Parathyroid adenoma (tissue), 2 donors: Measurements from ENCODE around the gene LPCAT1.

ENCODE experiments used
- H2AFZ ChIP-seq: fragments of 300-600 bp; sonication (generic); one replicate; pipeline ENCODE4 v1.7.0; 2017; ENCODE audit warnings: antibody characterized with exemption, mild to moderate bottlenecking
- H3K27ac ChIP-seq: fragments of 300-600 bp; sonication (generic); one replicate; pipeline ENCODE4 v1.7.0; 2017
- H3K27me3 ChIP-seq: fragments of 300-600 bp; sonication (generic); one replicate; pipeline ENCODE4 v1.7.0; 2017; ENCODE audit warnings: low read length; ENCODE audit not compliant: control insufficient read depth, insufficient read depth
- H3K36me3 ChIP-seq: fragments of 300-600 bp; sonication (generic); one replicate; pipeline ENCODE4 v1.7.0; 2017; ENCODE audit warnings: low read length; ENCODE audit not compliant: control insufficient read depth, insufficient read depth
- H3K4me1 ChIP-seq: fragments of 300-600 bp; sonication (generic); one replicate; pipeline ENCODE4 v1.7.0; 2017; ENCODE audit warnings: control low read depth
- H3K4me2 ChIP-seq: fragments of 300-600 bp; sonication (generic); one replicate; pipeline ENCODE4 v1.7.0; 2017; ENCODE audit warnings: low read length
- H3K4me3 ChIP-seq: fragments of 300-600 bp; sonication (generic); one replicate; pipeline ENCODE4 v1.7.0; 2017; ENCODE audit warnings: low read depth, low read length
- H3K79me2 ChIP-seq: fragments of 300-600 bp; sonication (generic); one replicate; pipeline ENCODE4 v1.7.0; 2017; ENCODE audit warnings: control low read depth
- H3K9ac ChIP-seq: fragments of 300-600 bp; sonication (generic); one replicate; pipeline ENCODE4 v1.7.0; 2017; ENCODE audit warnings: mild to moderate bottlenecking
- H3K9me3 ChIP-seq: fragments of 300-600 bp; sonication (generic); one replicate; pipeline ENCODE4 v1.7.0; 2017; ENCODE audit warnings: low read length; ENCODE audit not compliant: control insufficient read depth
- TF ChIP-seq, protein P1 (sequence below): fragments of 300-600 bp; sonication (generic); IDR thresholded peaks from one replicate; pipeline ENCODE4 v1.7.0; 2017; ENCODE audit warnings: antibody characterized with exemption, mild to moderate bottlenecking
- donor health status: primary hyperparathyroidism.

The LPCAT1 gene

DNA sequence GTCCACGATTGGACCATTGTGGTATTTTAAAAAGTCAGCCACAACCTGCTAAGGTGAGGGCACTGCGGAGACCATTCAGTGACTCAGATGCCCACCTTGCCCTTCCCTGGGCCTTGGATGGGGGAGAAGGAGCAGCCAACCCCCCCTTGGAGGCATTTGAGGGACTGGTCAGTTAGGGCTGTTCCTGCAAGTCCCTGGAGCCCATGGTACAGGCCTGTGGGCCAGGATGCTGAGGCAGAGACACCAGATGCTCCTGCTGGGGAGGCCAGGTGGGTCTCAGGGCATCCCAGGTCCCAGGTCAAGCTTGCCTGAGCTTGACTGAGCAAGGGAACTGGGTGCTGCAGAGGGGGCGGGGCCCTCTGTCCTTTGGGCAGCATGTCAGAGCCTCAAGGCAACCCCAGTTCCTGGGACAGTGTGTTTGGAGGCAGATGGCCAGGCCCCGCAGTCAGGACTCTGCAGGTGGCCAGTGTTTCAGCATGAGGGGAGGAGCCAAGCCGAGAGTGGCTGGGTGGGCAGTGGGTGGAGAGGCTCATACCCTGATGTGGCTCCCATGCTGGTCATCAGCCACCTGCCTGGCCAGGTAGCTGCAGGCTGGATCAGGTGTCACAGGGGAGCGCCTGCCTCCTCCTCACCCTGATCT lies 106.1 kb downstream of the LPCAT1 start:
- no peaks in the 10 kb centered on the region for H3K36me3 ChIP-seq
- no peaks in the 10 kb centered on the region for H3K27me3 ChIP-seq

GRCh38 chr5:1416856-1417469 lies 106.8 kb downstream of the LPCAT1 start:
- H3K4me2 ChIP-seq, result no peak overlapping the region

More for the DNA sequence above, 106.1 kb downstream of the LPCAT1 start:
- H3K4me3 ChIP-seq, result no peak overlapping the region
- peaks cover 8% of the 10 kb centered on the region for H3K4me1 ChIP-seq
- no peak overlapping the region for H3K9ac ChIP-seq
- H3K27ac ChIP-seq, result no peak overlapping the region
- no peak overlapping the region for H2AFZ ChIP-seq
- TF ChIP-seq, protein P1, sequence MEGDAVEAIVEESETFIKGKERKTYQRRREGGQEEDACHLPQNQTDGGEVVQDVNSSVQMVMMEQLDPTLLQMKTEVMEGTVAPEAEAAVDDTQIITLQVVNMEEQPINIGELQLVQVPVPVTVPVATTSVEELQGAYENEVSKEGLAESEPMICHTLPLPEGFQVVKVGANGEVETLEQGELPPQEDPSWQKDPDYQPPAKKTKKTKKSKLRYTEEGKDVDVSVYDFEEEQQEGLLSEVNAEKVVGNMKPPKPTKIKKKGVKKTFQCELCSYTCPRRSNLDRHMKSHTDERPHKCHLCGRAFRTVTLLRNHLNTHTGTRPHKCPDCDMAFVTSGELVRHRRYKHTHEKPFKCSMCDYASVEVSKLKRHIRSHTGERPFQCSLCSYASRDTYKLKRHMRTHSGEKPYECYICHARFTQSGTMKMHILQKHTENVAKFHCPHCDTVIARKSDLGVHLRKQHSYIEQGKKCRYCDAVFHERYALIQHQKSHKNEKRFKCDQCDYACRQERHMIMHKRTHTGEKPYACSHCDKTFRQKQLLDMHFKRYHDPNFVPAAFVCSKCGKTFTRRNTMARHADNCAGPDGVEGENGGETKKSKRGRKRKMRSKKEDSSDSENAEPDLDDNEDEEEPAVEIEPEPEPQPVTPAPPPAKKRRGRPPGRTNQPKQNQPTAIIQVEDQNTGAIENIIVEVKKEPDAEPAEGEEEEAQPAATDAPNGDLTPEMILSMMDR, result no peak
- no peak overlapping the region for H3K4me2 ChIP-seq
- no peaks in the 10 kb centered on the region for H3K9me3 ChIP-seq
- H3K79me2 ChIP-seq, result no peaks in the 10 kb centered on the region

DNA sequence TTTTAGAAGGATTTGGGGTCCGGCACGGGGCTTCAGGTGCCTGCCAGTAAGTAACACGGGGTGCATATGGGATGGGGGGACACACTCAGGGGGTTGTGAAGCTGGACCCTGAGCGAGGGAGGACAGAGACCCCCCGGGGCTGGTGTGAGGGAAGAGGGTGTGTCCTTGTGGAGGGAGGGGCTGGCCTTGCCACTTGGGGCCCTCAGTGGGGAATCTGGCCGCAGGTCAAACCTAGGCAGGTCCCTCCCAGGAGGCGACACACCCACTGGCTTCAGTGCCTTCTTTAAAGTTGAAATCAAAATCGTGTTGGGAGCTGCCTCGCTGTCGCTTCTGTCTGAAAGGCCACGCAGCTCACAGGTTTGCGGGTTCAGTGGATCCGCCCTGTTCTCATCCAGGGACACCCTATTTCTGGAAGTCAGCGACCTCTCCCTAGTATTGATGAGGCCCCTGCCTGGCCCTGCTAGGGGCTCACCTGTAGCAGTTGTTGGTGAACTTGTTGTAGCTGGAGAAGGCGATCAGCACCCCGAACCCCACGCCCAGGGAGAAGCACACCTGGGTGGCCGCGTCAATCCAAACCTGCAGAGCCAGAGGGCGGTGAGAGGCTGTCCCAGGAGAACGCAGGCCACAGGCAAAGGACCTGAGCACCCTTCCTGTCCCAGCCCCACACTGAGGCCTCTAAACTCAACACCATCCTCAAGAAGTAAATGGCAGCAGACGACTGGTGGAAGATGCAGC lies 108.0 kb downstream of the LPCAT1 start:
- Histone ChIP-seq H3K79me2 (no peaks in the 10 kb centered on the region), H3K4me2 (no peak overlapping the region), H3K4me3 (no peak overlapping the region), H3K27ac (no peak overlapping the region), H3K36me3 (no peaks in the 10 kb centered on the region), H3K9ac (no peak overlapping the region), H3K4me1 (peaks cover 6% of the 10 kb centered on the region), H3K9me3 (no peaks in the 10 kb centered on the region), H2AFZ (no peak overlapping the region), H3K27me3 (no peaks in the 10 kb centered on the region)
- TF ChIP-seq, protein P1, result no peak

More at GRCh38 chr5:1416856-1417469, 106.8 kb downstream of the LPCAT1 start:
- peaks cover 8% of the 10 kb centered on the region for H3K4me1 ChIP-seq
- no peaks in the 10 kb centered on the region for H3K79me2 ChIP-seq
- TF ChIP-seq, protein P1, result no peak
- no peak overlapping the region for H3K9ac ChIP-seq
- no peak overlapping the region for H2AFZ ChIP-seq
- H3K4me3 ChIP-seq, result no peak overlapping the region
- no peak overlapping the region for H3K27ac ChIP-seq
- no peaks in the 10 kb centered on the region for H3K27me3 ChIP-seq
- H3K9me3 ChIP-seq, result no peaks in the 10 kb centered on the region
- no peaks in the 10 kb centered on the region for H3K36me3 ChIP-seq

- Histone ChIP-seq H2AFZ (no peak overlapping the region), H3K9ac (no peak overlapping the region), H3K36me3 (no peaks in the 10 kb centered on the region), H3K4me1 (no peaks in the 10 kb centered on the region), H3K4me3 (no peak overlapping the region), H3K9me3 (no peaks in the 10 kb centered on the region), H3K27ac (no peak overlapping the region), H3K79me2 (no peaks in the 10 kb centered on the region), H3K27me3 (no peaks in the 10 kb centered on the region), H3K4me2 (no peak overlapping the region)
- TF ChIP-seq, protein P1, result no peak
These were observed 108.7 kb downstream of the LPCAT1 start for GRCh38 chr5:1415059-1415425.
